Endothelial cell of umbilical vein (primary cell): ENCODE data around the gene KPTN. TPM values are rescaled to one million over a fixed set of nuclear protein-coding genes. Genes with fewer than 3 reads are reported as not detected.

ENCODE experiments used
- BruUV-seq: library from RNA; stranded (reverse); fragments of 400-500 nt; replicated peaks from 2 replicates; lab custom pipeline; 2021; lab: Mats Ljungman, UMichigan
- CTCF ChIA-PET: fragments of 300-600, 350-600 bp; sonication (Branson Sonifier 250); formaldehyde crosslinking; loops from one replicate; lab custom pipeline; 2021; ENCODE audit warnings: antibody characterized with exemption, inconsistent platforms; lab: Charles Lee
- POLR2A ChIA-PET: fragments of 300-600, 350-600 bp; sonication (Branson Sonifier 250); formaldehyde crosslinking; loops from one replicate; lab custom pipeline; 2021; ENCODE audit warnings: antibody characterized with exemption, inconsistent platforms; lab: Charles Lee
- DNase-seq: peaks from one replicate; pipeline ENCODE4 v3.0.0-alpha.2; 2011; ENCODE audit warnings: low read depth, low spot score
- FAIRE-seq: peaks from 2 replicates; lab custom pipeline; 2011; peaks lifted over from hg19 to GRCh38; lab: Jason Lieb, UNC
- H2AFZ ChIP-seq: 2 replicates; pipeline ENCODE4 v1.6.0; 2012; ENCODE audit warnings: low read depth, low read length, control low read depth, inconsistent platforms
- H3K27ac ChIP-seq: 2 replicates; pipeline ENCODE4 v1.5.1; 2011; ENCODE audit warnings: low read depth, mild to moderate bottlenecking, control low read depth, low read length, moderate library complexity; ENCODE audit not compliant: insufficient read depth
- H3K27me3 ChIP-seq, 2 experiments: 2 replicates each; pipeline versions ENCODE4 v1.6.0 to v1.6.1; 2011; ENCODE audit warnings: low read length in 2 of 2, mixed read lengths in 1 of 2; ENCODE audit not compliant: control insufficient read depth in 2 of 2, insufficient read depth in 2 of 2
- H3K36me3 ChIP-seq, 2 experiments: 2 replicates in 1 of 2; 3 replicates in 1 of 2; pipeline ENCODE4 v1.5.1; 2011; ENCODE audit warnings: low read length in 2 of 2, mild to moderate bottlenecking in 1 of 2, moderate library complexity in 1 of 2; ENCODE audit not compliant: control insufficient read depth in 2 of 2, insufficient read depth in 2 of 2; ENCODE audit errors: extremely low read depth in 1 of 2
- H3K4me1 ChIP-seq: 3 replicates; pipeline ENCODE4 v1.5.1; 2011; ENCODE audit warnings: mild to moderate bottlenecking, low read length; ENCODE audit not compliant: control insufficient read depth, insufficient read depth; ENCODE audit errors: extremely low read depth
- H3K4me2 ChIP-seq: 2 replicates; pipeline ENCODE4 v1.6.1; 2011; ENCODE audit warnings: low read length, control low read depth, mixed read lengths; ENCODE audit not compliant: insufficient read depth
- H3K4me3 ChIP-seq, 3 experiments: fragments of 200-600 bp in 1 of 3; sonication (generic), shearing (Covaris generic) in 1 of 3; replicated peaks in 1 of 3; 2 replicates each; pipeline ENCODE4 v1.5.1; 2011 to 2016; ENCODE audit warnings: control low read depth in 3 of 3, low read length in 3 of 3, mild to moderate bottlenecking in 2 of 3, inconsistent platforms in 1 of 3, low read depth in 1 of 3, moderate library complexity in 1 of 3; ENCODE audit not compliant: insufficient read depth in 1 of 3
- H3K79me2 ChIP-seq: 2 replicates; pipeline ENCODE4 v1.6.0; 2012; ENCODE audit warnings: low read length, inconsistent platforms; ENCODE audit not compliant: control insufficient read depth, insufficient read depth
- H3K9ac ChIP-seq: replicated peaks from 2 replicates; pipeline ENCODE3; 2011; ENCODE audit warnings: low read length, control low read depth; ENCODE audit not compliant: insufficient read depth; ENCODE audit errors: extremely low read depth
- H3K9me1 ChIP-seq: replicated peaks from 3 replicates; pipeline ENCODE4 v1.6.0; 2011; ENCODE audit warnings: mild to moderate bottlenecking, low read length; ENCODE audit not compliant: control insufficient read depth, insufficient read depth; ENCODE audit errors: extremely low read depth
- H3K9me3 ChIP-seq: replicated peaks from 2 replicates; pipeline ENCODE4 v1.5.1; 2012; ENCODE audit warnings: low read length, inconsistent platforms; ENCODE audit not compliant: control insufficient read depth, insufficient read depth
- H4K20me1 ChIP-seq: replicated peaks from 2 replicates; pipeline ENCODE3; 2011; ENCODE audit warnings: mild to moderate bottlenecking, low read length; ENCODE audit not compliant: control insufficient read depth, insufficient read depth; ENCODE audit errors: extremely low read depth
- CTCF ChIP-seq, 2 donors: IDR thresholded peaks; 1 replicate in 1 of 2; 2 replicates in 1 of 2; pipeline ENCODE4 v1.5.1; 2011; ENCODE audit warnings: low read length in 2 of 2, mild to moderate bottlenecking in 2 of 2, moderate library complexity in 2 of 2, control low read depth in 1 of 2, inconsistent platforms in 1 of 2, low read depth in 1 of 2; ENCODE audit not compliant: insufficient read depth in 1 of 2; ENCODE audit errors: extremely low read depth in 1 of 2
- FOS ChIP-seq: IDR thresholded peaks from 2 replicates; pipeline ENCODE4 v1.6.1; 2011; ENCODE audit warnings: mild to moderate bottlenecking, low read length, moderate library complexity, borderline replicate concordance; ENCODE audit not compliant: insufficient read depth
- GATA2 ChIP-seq: IDR thresholded peaks from 2 replicates; pipeline ENCODE4 v1.7.0; 2011; ENCODE audit warnings: low read depth, mild to moderate bottlenecking, moderate library complexity, mixed read lengths, low read length; ENCODE audit not compliant: insufficient read length, insufficient read depth
- JUN ChIP-seq: IDR thresholded peaks from 2 replicates; pipeline ENCODE4 v1.6.1; 2011; ENCODE audit warnings: borderline replicate concordance, low read depth; ENCODE audit not compliant: insufficient read length, insufficient read depth
- POLR2A ChIP-seq: IDR thresholded peaks from 2 replicates; pipeline ENCODE4 v1.6.1; 2012; ENCODE audit warnings: low read depth, mild to moderate bottlenecking, control low read depth, low read length
- POLR2AphosphoS5 ChIP-seq: IDR thresholded peaks from 2 replicates; pipeline ENCODE4 v1.6.1; 2012; ENCODE audit warnings: low read depth, mild to moderate bottlenecking, control low read depth, low read length, moderate library complexity; ENCODE audit not compliant: insufficient read depth
- dilution Hi-C: fragments of 300-500 bp; cut with MboI; formaldehyde crosslinking; loops from one replicate; pipeline ENCODE4 v1.15.0; 2019; ENCODE audit warnings: low sequenced_read_pairs; ENCODE audit not compliant: extremely low pct_ligation_motif_present
- intact Hi-C: fragments of 100-400 bp; cut with micrococcal nuclease; formaldehyde crosslinking; loops from one replicate; pipeline ENCODE4 v1.10.0; 2022
- polyA plus RNA-seq, 4 experiments: library from polyadenylated mRNA; depleted of rRNA in 3 of 4; stranded (reverse) in 3 of 4; unstranded in 1 of 4; fragments of >200 nt; gene quantifications; 2 replicates each; pipeline versions ENCODE4 v1.2.1 to v1.2.3, GENCODE V29; 2011 to 2012; ENCODE audit warnings: missing spikeins in 1 of 4
- total RNA-seq: library from RNA; stranded (reverse); gene quantifications from 2 replicates; pipeline ENCODE4 v1.2.3, GENCODE V29; 2021

Gene KPTN
- total and polyA plus RNA-seq, 2 donors (not counting 3 experiments of a cell fraction or from before 2014, with no cell fraction given): 14.7 to 15.5 TPM

- CTCF ChIA-PET: interaction anchor here (1.8 kb wide), 1 partner anchor 67 kb away, joined by 3 read pairs; no protein-coding TSS in a partner anchor
- DNase-seq: no peak
- H3K27me3 ChIP-seq: no peaks in the 10 kb centered on the region
- no peak overlapping the region for H2AFZ ChIP-seq
- POLR2A ChIA-PET: interaction anchor here (0.7 kb wide), 1 partner anchor 83 kb away, joined by 12 read pairs; no protein-coding TSS in a partner anchor
- H3K9me3 ChIP-seq: no peaks in the 10 kb centered on the region
- H3K4me3 ChIP-seq: no peak overlapping the region
- no TSS peak for BruUV-seq
- H4K20me1 ChIP-seq: no peaks in the 10 kb centered on the region
- H3K36me3 ChIP-seq: peaks cover 2 to 24% of the 10 kb centered on the region in 2 experiments
- intact Hi-C loops (no loop called here), dilution Hi-C loops (no loop called here)
- H3K4me2 ChIP-seq: no peak overlapping the region
- H3K9ac ChIP-seq: no peak overlapping the region
- no peak overlapping the region for H3K27ac ChIP-seq
- H3K9me1 ChIP-seq: no peaks in the 10 kb centered on the region
- TF ChIP-seq POLR2AphosphoS5 (no peak), CTCF (IDR thresholded peaks at IDR 0.05; ENCODE audit: extremely low read depth in 1 of 2, insufficient read depth in 1 of 2, low read depth in 1 of 2, low read length in 2 of 2) (no peak), GATA2 (no peak), POLR2A (no peak), FOS (no peak), JUN (no peak)
- FAIRE-seq: no peak
- peaks cover 23% of the 10 kb centered on the region for H3K79me2 ChIP-seq
- no peaks in the 10 kb centered on the region for H3K4me1 ChIP-seq
Measured at GRCh38 chr19:47503826-47504150, 19.8 kb upstream of the KPTN start.
